Measurements from ENCODE around the gene WNT6.
A peak's percentile ranks its signal among the peaks of the same experiment; 100 is the strongest.

The WNT6 gene

GRCh38 chr2:218892693-218893348, 33.2 kb downstream of the WNT6 start:
- H3K27ac ChIP-seq (ENCODE audit: low read depth in 2 of 2, low read length in 2 of 2) = peak overlapping the region in 1 of 2 donors; percentile 67
- no peaks in the 10 kb centered on the region for H3K9me3 ChIP-seq (ENCODE audit: control insufficient read depth in 2 of 2, low read length in 2 of 2)
- H3K9ac ChIP-seq (ENCODE audit: low read depth in 1 of 2, low read length in 2 of 2) = peak overlapping the region; percentile 2 to 45
- H3K4me3 ChIP-seq (ENCODE audit: low read length in 2 of 2) = peak overlapping the region; percentile 41 to 63
- H3K27me3 ChIP-seq (ENCODE audit: control insufficient read depth in 2 of 2, insufficient read depth in 2 of 2, low read length in 2 of 2) = peaks cover 31 to 39% of the 10 kb centered on the region in 2 donors
- no peaks in the 10 kb centered on the region for H3K36me3 ChIP-seq (ENCODE audit: control insufficient read depth in 2 of 2, insufficient read depth in 2 of 2, low read length in 2 of 2)
- peaks cover 11 to 22% of the 10 kb centered on the region in 2 donors for H3K4me1 ChIP-seq (ENCODE audit: control insufficient read depth in 2 of 2, insufficient read depth in 2 of 2, low read length in 2 of 2)

DNA sequence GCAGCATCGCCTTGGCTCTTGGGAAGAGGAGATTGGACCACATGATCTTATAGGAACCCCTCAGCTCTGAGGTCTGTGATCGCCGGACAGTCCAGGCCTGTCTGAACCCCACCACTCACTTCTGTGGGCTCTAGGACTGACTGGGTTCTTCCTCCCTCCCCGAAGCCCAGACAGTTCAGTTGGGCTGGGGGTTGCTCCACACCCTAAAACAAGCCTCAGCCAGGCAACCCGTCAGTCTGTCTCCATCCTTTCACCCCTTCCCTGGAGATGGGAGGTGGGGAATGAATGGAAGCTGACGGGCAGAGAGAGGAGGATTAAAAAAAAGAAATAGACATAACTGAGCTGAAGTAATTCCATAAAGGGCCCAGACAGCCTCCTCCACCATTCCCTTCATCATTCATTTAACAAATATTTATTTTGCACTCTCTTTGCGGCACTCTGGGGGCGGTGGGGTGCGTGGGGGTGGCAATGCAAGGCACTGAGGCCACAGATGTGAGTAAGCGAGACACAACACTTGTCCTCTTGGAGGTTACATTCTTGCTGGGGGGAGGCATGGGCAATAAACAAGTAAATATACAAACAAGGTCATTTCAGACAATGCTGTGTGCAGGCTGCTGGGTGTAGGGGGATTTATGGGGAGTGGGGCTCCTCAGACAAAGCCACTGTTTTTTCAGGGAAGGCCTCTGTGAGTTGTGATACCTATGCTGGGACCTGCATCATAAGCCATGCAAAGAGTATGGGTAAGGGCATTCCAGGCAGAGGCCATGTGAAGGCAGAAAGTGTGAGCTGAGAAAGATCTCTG, 33.9 kb downstream of the WNT6 start:
- Histone ChIP-seq H3K4me3 (ENCODE audit: low read length in 2 of 2) (peak overlapping the region in 1 of 2 donors; percentile 63), H3K27me3 (ENCODE audit: control insufficient read depth in 2 of 2, insufficient read depth in 2 of 2, low read length in 2 of 2) (peaks cover 35 to 42% of the 10 kb centered on the region in 2 donors), H3K36me3 (ENCODE audit: control insufficient read depth in 2 of 2, insufficient read depth in 2 of 2, low read length in 2 of 2) (no peaks in the 10 kb centered on the region), H3K4me1 (ENCODE audit: control insufficient read depth in 2 of 2, insufficient read depth in 2 of 2, low read length in 2 of 2) (peaks cover 15 to 29% of the 10 kb centered on the region in 2 donors), H3K9me3 (ENCODE audit: control insufficient read depth in 2 of 2, low read length in 2 of 2) (no peaks in the 10 kb centered on the region), H3K9ac (ENCODE audit: low read depth in 1 of 2, low read length in 2 of 2) (peak overlapping the region; percentile 2 to 45), H3K27ac (ENCODE audit: low read depth in 2 of 2, low read length in 2 of 2) (peak overlapping the region in 1 of 2 donors; percentile 67)

GRCh38 chr2:218894151-218894879, 34.7 kb downstream of the WNT6 start:
- H3K9ac ChIP-seq (ENCODE audit: low read depth in 1 of 2, low read length in 2 of 2) = no peak overlapping the region
- no peak overlapping the region for H3K27ac ChIP-seq (ENCODE audit: low read depth in 2 of 2, low read length in 2 of 2)
- H3K27me3 ChIP-seq (ENCODE audit: control insufficient read depth in 2 of 2, insufficient read depth in 2 of 2, low read length in 2 of 2) = peaks cover 40 to 49% of the 10 kb centered on the region in 2 donors
- no peak overlapping the region for H3K4me3 ChIP-seq (ENCODE audit: low read length in 2 of 2)
- no peaks in the 10 kb centered on the region for H3K36me3 ChIP-seq (ENCODE audit: control insufficient read depth in 2 of 2, insufficient read depth in 2 of 2, low read length in 2 of 2)
- H3K9me3 ChIP-seq (ENCODE audit: control insufficient read depth in 2 of 2, low read length in 2 of 2) = no peaks in the 10 kb centered on the region
- H3K4me1 ChIP-seq (ENCODE audit: control insufficient read depth in 2 of 2, insufficient read depth in 2 of 2, low read length in 2 of 2) = peaks cover 15 to 31% of the 10 kb centered on the region in 2 donors

GRCh38 chr2:218894880-218895157, 35.2 kb downstream of the WNT6 start:
- Histone ChIP-seq H3K9me3 (ENCODE audit: control insufficient read depth in 2 of 2, low read length in 2 of 2) (no peaks in the 10 kb centered on the region), H3K27ac (ENCODE audit: low read depth in 2 of 2, low read length in 2 of 2) (no peak overlapping the region), H3K4me1 (ENCODE audit: control insufficient read depth in 2 of 2, insufficient read depth in 2 of 2, low read length in 2 of 2) (peaks cover 15 to 31% of the 10 kb centered on the region in 2 donors), H3K27me3 (ENCODE audit: control insufficient read depth in 2 of 2, insufficient read depth in 2 of 2, low read length in 2 of 2) (peaks cover 40 to 51% of the 10 kb centered on the region in 2 donors), H3K36me3 (ENCODE audit: control insufficient read depth in 2 of 2, insufficient read depth in 2 of 2, low read length in 2 of 2) (no peaks in the 10 kb centered on the region), H3K9ac (ENCODE audit: low read depth in 1 of 2, low read length in 2 of 2) (no peak overlapping the region), H3K4me3 (ENCODE audit: low read length in 2 of 2) (no peak overlapping the region)

DNA sequence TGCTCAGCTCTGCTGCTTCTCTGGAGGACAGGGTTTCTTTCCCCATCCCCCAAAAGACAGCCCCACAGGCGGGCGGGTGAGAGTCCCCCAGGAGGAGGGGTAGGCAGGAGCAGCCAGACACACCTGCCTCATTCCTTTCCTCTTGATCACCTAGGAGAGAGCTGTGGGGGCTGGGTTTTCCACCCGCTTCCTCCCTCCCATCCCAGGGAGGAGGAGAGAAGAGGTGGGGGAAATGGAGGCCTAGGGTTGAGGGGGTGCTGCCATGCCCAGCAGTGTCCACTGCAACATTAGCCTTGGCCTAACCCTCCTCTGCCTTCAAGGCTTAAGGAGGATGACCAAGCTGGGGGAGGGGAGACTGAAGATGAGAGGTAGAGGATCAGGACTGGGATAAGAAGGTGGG, 35.7 kb downstream of the WNT6 start:
- peaks cover 40 to 51% of the 10 kb centered on the region in 2 donors for H3K27me3 ChIP-seq (ENCODE audit: control insufficient read depth in 2 of 2, insufficient read depth in 2 of 2, low read length in 2 of 2)
- H3K4me1 ChIP-seq (ENCODE audit: control insufficient read depth in 2 of 2, insufficient read depth in 2 of 2, low read length in 2 of 2) = peaks cover 15 to 31% of the 10 kb centered on the region in 2 donors
- H3K36me3 ChIP-seq (ENCODE audit: control insufficient read depth in 2 of 2, insufficient read depth in 2 of 2, low read length in 2 of 2) = no peaks in the 10 kb centered on the region
- H3K9ac ChIP-seq (ENCODE audit: low read depth in 1 of 2, low read length in 2 of 2) = no peak overlapping the region
- H3K27ac ChIP-seq (ENCODE audit: low read depth in 2 of 2, low read length in 2 of 2) = no peak overlapping the region
- no peak overlapping the region for H3K4me3 ChIP-seq (ENCODE audit: low read length in 2 of 2)
- no peaks in the 10 kb centered on the region for H3K9me3 ChIP-seq (ENCODE audit: control insufficient read depth in 2 of 2, low read length in 2 of 2)

- Histone ChIP-seq H3K9ac (ENCODE audit: low read depth in 1 of 2, low read length in 2 of 2) (no peak overlapping the region), H3K27me3 (ENCODE audit: control insufficient read depth in 2 of 2, insufficient read depth in 2 of 2, low read length in 2 of 2) (peaks cover 42 to 51% of the 10 kb centered on the region in 2 donors), H3K36me3 (ENCODE audit: control insufficient read depth in 2 of 2, insufficient read depth in 2 of 2, low read length in 2 of 2) (no peaks in the 10 kb centered on the region), H3K4me3 (ENCODE audit: low read length in 2 of 2) (no peak overlapping the region), H3K9me3 (ENCODE audit: control insufficient read depth in 2 of 2, low read length in 2 of 2) (no peaks in the 10 kb centered on the region), H3K27ac (ENCODE audit: low read depth in 2 of 2, low read length in 2 of 2) (peak overlapping the region in 1 of 2 donors; percentile 75), H3K4me1 (ENCODE audit: control insufficient read depth in 2 of 2, insufficient read depth in 2 of 2, low read length in 2 of 2) (peaks cover 15 to 31% of the 10 kb centered on the region in 2 donors)
These were observed 36.3 kb downstream of the WNT6 start for GRCh38 chr2:218895759-218896500.

GRCh38 chr2:218896501-218897393, 37.1 kb downstream of the WNT6 start:
- Histone ChIP-seq H3K4me1 (ENCODE audit: control insufficient read depth in 2 of 2, insufficient read depth in 2 of 2, low read length in 2 of 2) (peaks cover 15 to 31% of the 10 kb centered on the region in 2 donors), H3K9ac (ENCODE audit: low read depth in 1 of 2, low read length in 2 of 2) (no peak overlapping the region), H3K36me3 (ENCODE audit: control insufficient read depth in 2 of 2, insufficient read depth in 2 of 2, low read length in 2 of 2) (no peaks in the 10 kb centered on the region), H3K9me3 (ENCODE audit: control insufficient read depth in 2 of 2, low read length in 2 of 2) (no peaks in the 10 kb centered on the region), H3K27ac (ENCODE audit: low read depth in 2 of 2, low read length in 2 of 2) (peak overlapping the region; percentile 48 to 75), H3K4me3 (ENCODE audit: low read length in 2 of 2) (peak overlapping the region; percentile 22 to 52), H3K27me3 (ENCODE audit: control insufficient read depth in 2 of 2, insufficient read depth in 2 of 2, low read length in 2 of 2) (peaks cover 44 to 56% of the 10 kb centered on the region in 2 donors)

GRCh38 chr2:218897394-218898108, 37.9 kb downstream of the WNT6 start:
- Histone ChIP-seq H3K9me3 (ENCODE audit: control insufficient read depth in 2 of 2, low read length in 2 of 2) (no peaks in the 10 kb centered on the region), H3K36me3 (ENCODE audit: control insufficient read depth in 2 of 2, insufficient read depth in 2 of 2, low read length in 2 of 2) (no peaks in the 10 kb centered on the region), H3K27ac (ENCODE audit: low read depth in 2 of 2, low read length in 2 of 2) (peak overlapping the region in 1 of 2 donors; percentile 75), H3K27me3 (ENCODE audit: control insufficient read depth in 2 of 2, insufficient read depth in 2 of 2, low read length in 2 of 2) (peaks cover 44 to 59% of the 10 kb centered on the region in 2 donors), H3K4me1 (ENCODE audit: control insufficient read depth in 2 of 2, insufficient read depth in 2 of 2, low read length in 2 of 2) (peaks cover 12 to 29% of the 10 kb centered on the region in 2 donors), H3K9ac (ENCODE audit: low read depth in 1 of 2, low read length in 2 of 2) (no peak overlapping the region), H3K4me3 (ENCODE audit: low read length in 2 of 2) (peak overlapping the region; percentile 22 to 52)
